Measurements from ENCODE around the gene RHCG. TPM values are rescaled to one million over a fixed set of nuclear protein-coding genes. Genes with fewer than 3 reads are reported as not detected.

RHCG gene
- total RNA-seq, 1 experiment from 2014 or later: not detected

DNA sequence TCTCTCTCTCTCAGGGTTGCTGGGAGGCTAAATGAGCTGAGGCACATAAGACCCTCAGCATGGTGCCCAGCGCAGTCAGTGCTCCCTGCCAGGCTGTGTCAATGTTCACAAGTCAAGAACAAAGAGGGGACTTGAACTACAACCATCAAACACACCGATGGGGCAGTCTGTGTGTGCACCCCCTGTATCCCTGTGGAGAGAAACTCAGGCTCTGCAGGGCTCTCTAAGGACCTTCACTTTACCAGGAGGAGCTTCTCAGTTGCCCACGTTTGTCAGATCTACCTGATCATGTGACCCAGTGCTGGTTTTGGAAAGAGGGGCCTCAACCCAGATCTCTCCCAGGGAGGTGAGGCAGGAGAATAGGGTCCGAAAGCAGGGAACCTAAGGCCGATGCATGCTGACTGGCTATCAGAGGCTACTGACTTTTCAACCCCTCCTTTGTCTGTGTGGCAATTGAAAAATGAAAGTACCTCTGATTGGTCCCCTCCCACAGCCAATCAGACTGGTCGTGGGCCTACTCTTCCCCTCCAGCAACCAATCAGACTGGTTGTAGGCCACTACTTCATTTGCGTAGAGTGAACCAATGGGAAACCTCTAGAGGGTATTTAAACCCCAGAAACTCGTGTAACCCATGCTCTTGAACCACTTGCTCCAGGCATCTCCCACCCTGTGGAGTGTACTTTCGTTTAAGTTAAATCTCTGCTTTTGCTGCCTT is 34.0 kb downstream of the RHCG start:
- Histone ChIP-seq H3K9me3 (no peaks in the 10 kb centered on the region), H3K36me3 (no peaks in the 10 kb centered on the region), H3K4me3 (no peak overlapping the region), H3K27me3 (no peaks in the 10 kb centered on the region)
- DNase-seq: peak; percentile 43

DNA sequence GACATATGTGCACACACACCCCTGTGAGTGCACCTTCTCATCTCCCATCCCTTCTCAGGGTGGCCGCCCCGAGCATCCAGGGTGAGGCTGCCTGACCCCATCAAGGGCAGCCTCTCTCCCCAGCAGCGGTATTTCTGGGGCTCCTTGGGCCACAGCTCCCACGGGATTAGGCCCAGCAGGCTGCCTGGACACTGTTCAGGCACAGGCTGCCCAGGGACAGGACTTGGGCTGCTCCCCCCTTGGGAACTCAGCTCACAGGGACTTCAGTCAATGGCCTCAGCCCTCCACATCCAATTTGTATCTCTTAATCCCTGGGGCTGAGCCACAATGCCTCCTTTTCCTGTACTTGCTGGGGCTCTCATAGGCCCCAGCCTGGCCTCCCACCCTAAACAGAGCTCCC is 35.0 kb downstream of the RHCG start:
- Histone ChIP-seq H3K9me3 (no peaks in the 10 kb centered on the region), H3K4me3 (no peak overlapping the region), H3K27me3 (no peaks in the 10 kb centered on the region), H3K36me3 (no peaks in the 10 kb centered on the region)
- no peak for DNase-seq

DNA sequence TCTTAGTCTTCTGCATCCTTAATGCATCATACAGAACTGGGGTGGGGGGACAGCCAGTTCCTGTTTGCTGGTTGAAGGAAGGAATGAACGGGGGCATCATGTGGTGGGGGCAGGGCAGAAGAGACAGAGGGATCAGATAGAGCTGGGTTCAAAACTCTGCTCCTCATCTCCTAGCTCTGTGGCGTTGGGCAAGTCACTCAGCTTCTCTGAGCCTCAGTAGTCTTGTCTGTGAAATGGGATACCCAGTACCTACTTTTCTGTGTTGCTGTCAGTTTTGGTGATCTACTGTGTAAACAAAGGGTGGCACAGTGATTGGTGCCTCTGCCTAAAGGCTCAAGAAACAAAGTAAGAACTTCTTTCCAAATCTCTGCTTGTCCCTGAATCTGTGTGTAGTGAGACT is 36.3 kb downstream of the RHCG start:
- Histone ChIP-seq H3K27me3 (no peaks in the 10 kb centered on the region), H3K36me3 (no peaks in the 10 kb centered on the region), H3K4me3 (no peak overlapping the region), H3K9me3 (no peaks in the 10 kb centered on the region)
- no peak for DNase-seq

DNA sequence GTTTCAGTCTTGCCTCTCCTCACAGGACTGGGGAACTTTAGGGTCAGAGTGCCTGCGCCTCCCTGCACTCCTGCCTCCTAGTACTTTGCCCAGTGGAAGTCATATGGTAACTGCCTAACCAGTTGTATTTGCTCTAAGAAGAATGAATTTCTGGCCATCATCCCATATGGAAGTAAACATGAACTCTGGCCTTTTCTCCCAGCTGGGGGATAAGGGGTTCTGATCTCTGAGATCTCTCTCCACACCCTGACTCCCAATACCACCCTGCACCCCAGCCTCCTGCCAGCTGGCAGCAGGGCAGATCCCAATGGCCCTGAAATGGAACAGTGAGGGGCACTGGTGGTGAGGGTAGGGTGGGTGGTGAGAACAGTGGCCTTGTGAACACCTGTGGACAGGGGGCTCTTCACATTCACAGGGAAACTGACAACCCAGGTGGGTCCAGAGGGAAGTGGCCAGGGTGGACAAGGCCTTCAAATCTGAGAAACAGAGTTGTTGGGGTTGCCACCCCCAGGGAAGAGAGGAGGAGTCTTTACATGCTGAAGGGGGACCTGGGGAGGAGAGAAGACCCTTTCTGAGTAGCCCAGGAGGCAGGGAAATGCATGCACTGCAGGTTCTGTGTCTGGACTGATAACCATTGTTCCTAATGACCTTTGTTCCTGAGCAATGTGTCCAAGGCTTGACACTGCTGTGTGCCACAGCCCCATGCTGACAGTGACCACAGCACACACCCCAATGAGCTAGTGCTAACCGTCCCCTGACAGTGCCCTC is 36.9 kb downstream of the RHCG start:
- Histone ChIP-seq H3K9me3 (no peaks in the 10 kb centered on the region), H3K36me3 (no peaks in the 10 kb centered on the region), H3K4me3 (no peak overlapping the region), H3K27me3 (no peaks in the 10 kb centered on the region)
- DNase-seq: no peak

DNA sequence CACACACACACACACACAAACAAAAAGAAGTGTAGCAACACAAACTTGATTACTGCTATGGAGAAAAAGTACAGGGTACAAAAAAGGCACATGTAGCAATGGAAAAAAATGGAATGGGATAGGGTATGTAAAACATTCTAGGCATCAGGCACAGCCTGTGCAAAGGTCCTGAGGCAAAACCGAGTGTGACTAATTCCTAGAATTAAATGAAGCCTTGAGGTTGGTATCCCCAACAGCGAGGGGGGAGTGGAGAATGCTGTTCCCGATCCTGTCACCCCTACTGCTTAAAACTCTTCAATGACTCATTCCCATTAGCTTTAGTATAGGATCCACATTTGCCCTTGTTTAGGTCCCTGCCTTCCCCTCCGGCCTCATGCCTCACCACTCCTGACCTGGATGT is 37.9 kb downstream of the RHCG start:
- Histone ChIP-seq H3K4me3 (no peak overlapping the region), H3K36me3 (no peaks in the 10 kb centered on the region)

DNA sequence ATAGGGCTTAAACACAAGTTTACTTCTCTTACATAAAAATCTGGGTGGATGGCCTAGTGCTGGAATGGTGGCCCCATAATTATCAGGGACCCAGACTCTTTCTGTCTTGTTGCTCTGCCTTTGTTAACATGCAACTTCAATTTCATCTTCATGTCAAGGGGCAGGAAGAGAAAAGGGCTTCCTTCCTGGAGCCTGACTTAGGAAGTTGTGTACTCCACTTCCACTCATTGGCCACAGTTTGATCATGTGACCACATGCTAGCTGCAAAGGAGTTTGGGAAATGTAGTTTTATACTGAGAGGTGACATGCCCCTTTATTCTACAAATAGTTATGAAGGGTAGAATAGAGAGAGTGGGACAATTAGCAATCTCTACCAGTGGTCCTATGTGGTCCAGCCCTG is 39.3 kb downstream of the RHCG start:
- no peaks in the 10 kb centered on the region for H3K9me3 ChIP-seq
- no peaks in the 10 kb centered on the region for H3K27me3 ChIP-seq
- no peaks in the 10 kb centered on the region for H3K36me3 ChIP-seq
- DNase-seq: no peak
- no peak overlapping the region for H3K4me3 ChIP-seq

More for the DNA sequence above, 37.9 kb downstream of the RHCG start:
- DNase-seq: no peak
- Histone ChIP-seq H3K27me3 (no peaks in the 10 kb centered on the region), H3K9me3 (no peaks in the 10 kb centered on the region)

DNA sequence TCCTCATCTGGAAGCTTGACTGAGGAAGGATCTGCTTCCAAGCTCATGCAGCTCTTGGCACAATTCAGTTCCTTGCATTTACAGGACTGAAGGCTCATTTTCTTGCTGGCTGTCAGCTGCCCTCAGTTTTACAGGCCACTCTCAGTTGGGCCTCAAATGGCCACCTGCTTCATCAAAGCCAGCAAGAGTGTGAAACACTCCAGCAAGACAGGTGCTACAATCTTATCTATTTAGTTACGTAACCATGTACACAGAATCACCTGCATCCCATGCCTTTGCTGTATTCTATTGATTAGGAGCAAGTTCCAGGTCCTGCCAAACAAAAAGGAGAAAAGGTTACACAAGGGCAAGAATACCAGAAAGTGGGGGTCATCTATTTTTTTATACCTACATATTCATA is 40.8 kb downstream of the RHCG start:
- Histone ChIP-seq H3K27me3 (no peaks in the 10 kb centered on the region), H3K36me3 (no peaks in the 10 kb centered on the region)
- no peak for DNase-seq

DNA sequence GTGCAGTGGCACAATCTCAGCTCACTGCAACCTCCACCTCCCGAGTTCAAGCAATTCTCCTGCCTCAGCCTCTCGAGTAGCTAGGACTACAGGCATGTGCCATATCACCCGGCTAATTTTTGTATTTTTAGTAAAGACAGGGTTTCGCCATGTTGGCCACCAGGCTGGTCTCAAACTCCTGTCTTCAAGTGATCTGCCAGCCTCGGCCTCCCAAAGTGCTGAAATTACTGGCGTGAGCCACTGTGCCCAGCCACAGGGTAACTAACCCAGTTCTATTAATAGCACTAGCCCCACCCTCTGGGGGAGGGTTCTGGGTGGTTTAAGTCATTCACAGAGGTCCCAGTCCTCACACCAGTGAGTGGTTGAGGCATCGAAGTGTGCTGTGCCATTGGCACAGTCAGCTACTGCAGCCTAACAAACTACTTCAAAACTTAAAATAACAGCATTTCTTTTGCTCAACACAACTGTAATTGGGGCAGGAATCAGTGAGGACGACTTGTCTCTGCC is 44.0 kb downstream of the RHCG start:
- no peaks in the 10 kb centered on the region for H3K36me3 ChIP-seq
- H3K4me3 ChIP-seq: no peak overlapping the region
- no peaks in the 10 kb centered on the region for H3K27me3 ChIP-seq
- H3K9me3 ChIP-seq: no peaks in the 10 kb centered on the region
- no peak for DNase-seq

More for the DNA sequence above, 40.8 kb downstream of the RHCG start:
- Histone ChIP-seq H3K4me3 (no peak overlapping the region), H3K9me3 (no peaks in the 10 kb centered on the region)

DNA sequence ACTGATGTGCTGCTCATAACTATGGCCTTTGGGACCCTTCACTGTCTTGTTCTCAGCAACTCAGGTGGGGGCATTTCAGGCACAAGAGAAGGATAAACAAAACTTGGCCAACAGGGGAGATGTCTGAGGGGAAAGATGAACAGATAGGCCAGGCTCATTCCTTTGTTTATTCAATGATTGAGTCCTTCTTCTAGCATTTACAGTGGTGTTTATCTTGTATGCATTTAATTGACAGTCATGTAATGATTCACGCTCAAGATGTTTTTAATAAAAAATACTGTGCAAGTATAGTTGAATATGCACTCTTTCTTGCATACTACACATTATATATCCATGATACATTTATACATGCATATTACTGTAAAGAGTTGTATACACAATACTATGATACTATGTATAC is 44.5 kb downstream of the RHCG start:
- Histone ChIP-seq H3K27me3 (no peaks in the 10 kb centered on the region), H3K4me3 (no peak overlapping the region), H3K36me3 (no peaks in the 10 kb centered on the region), H3K9me3 (no peaks in the 10 kb centered on the region)
- DNase-seq: no peak

DNA sequence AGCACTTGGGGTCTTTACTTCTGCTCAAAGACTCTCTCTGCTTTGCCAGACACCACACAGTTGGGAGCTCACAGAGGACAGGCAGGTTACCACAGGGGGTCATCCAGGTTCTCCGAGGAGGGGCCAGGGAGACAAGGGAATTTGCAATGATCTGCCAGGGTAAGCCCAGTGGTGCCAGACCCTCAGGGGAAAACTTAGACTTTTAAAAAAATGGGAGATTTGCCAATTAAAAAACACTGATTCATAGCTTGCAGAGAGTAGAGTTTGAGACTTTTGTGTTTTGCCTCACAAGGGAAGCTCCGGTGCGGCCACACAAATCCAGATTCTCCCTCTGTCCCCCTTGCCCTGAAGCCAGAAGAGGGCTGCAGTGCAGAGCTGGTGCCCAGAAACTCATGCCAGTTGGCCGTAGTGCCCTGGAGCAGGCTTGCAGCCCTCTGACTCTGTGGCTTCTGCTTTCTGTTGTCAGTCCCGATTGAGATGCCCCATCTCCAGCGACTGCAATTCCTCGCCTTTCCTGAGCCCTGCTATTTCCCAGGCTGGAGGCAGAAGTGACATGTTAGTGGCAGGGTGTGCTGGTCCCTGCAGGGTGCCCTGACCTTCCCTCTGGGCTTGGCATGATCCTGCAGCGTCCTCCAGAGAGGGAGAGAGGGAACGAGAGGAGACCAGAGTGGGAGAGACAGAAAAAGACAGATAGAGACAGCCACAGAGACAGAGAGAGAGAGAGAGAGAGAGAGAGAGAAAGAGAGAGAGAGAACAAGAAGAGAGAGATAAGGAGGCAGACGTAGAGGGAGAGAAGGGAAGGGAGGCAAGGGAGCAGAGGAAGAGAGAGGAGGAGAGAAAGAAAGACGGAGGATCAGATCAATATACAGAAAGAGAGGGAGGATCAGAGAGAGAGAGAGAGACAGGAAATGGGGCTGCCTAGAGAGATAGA is 46.0 kb downstream of the RHCG start:
- Histone ChIP-seq H3K36me3 (no peaks in the 10 kb centered on the region), H3K27me3 (no peaks in the 10 kb centered on the region), H3K9me3 (no peaks in the 10 kb centered on the region), H3K4me3 (no peak overlapping the region)
- peak; percentile 17 for DNase-seq

DNA sequence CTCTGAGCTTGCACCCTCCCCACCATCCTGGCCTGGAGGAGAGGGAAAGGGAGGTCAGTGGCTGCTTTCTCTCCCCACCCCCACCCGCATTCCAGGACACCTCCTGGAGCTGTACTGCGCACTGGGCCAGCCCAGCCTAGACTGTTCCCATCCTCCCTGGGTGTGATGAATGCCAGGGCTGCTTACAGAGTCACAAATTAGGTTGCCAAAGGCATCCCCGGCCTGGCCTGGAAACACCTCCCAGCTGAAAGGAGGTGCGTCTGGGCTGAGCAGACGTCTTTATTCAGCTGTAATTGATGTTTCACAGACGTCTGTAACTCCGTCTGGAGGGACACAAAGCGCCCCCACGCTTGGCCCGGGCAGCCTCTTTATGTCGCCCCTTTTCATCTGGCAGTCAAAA is 47.6 kb downstream of the RHCG start:
- no peak for DNase-seq

DNA sequence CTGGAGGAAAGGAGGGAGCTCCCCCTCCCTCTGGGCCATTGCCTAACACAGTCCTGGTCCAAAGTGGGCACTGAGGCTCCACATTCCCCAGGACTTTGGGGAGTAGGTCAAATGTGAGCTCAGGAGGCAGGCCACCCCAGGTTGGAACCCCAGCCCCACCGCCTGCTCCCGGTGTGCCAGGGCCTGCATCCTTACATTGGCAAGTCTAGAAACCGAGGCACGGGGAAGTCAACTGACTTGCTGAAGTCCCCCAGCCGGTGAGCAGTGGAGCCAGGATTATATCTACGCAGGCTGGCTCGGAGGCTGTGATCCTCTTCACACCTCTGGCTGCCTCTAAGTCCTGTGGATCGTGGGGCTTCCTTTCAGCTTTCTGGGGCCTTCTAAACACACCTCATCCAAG is 48.7 kb downstream of the RHCG start:
- Histone ChIP-seq H3K9me3 (no peaks in the 10 kb centered on the region), H3K4me3 (no peak overlapping the region), H3K36me3 (no peaks in the 10 kb centered on the region), H3K27me3 (no peaks in the 10 kb centered on the region)
- DNase-seq: no peak

More for the DNA sequence above, 47.6 kb downstream of the RHCG start:
- Histone ChIP-seq H3K27me3 (no peaks in the 10 kb centered on the region), H3K36me3 (no peaks in the 10 kb centered on the region), H3K9me3 (no peaks in the 10 kb centered on the region), H3K4me3 (no peak overlapping the region)

DNA sequence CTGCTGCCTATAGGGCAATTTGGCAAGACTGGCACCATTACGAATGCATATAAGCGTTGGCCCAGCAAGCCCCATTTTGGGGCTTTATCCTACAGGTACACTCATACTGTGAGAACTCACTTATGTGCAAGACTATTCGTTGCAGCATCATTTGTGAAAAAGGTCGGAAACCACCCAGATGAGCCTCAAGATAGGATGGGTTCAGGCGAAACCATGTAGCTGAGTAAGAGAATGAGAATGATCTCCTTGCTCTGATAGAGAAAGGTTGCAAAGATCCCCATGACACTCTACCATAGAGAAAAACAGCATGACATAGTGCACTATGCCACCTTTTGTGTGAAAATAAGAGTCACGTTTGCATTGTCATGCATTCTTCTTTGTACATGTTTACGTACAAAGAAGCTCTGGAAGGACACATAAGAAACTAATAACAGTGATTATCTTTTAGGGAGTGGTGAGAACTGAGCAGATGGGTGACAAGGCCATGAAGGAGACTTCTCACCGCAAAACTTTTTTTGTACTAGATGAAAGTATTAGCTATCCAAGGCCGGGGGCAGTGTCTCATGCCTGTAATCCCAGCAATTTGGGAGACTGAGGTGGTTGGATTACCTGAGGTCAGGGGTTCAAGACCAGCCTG is 50.0 kb downstream of the RHCG start:
- H3K4me3 ChIP-seq: no peak overlapping the region
- H3K36me3 ChIP-seq: no peaks in the 10 kb centered on the region
- no peaks in the 10 kb centered on the region for H3K9me3 ChIP-seq
- DNase-seq: no peak
- no peaks in the 10 kb centered on the region for H3K27me3 ChIP-seq

DNA sequence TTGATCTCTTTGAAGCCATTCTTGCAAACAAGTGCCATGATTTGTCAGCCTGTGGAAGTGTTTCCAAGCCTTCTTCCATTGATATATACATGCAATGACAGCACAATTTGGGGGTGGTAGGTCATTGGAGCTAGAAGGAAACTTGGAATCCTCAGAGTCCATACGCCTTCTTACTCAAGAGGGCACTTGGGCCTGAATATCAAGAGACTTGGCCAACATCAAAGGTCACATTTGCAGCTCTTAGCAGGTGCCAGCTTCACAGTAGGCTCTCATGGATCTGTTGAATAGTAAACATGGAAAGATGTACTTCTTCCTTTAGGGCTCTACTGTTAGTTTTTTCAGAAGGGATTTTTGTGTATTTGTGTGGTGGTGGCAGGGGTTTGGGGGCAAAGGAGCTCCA is 50.9 kb downstream of the RHCG start:
- H3K9me3 ChIP-seq: no peaks in the 10 kb centered on the region
- no peaks in the 10 kb centered on the region for H3K27me3 ChIP-seq
- H3K36me3 ChIP-seq: no peaks in the 10 kb centered on the region
- H3K4me3 ChIP-seq: no peak overlapping the region
- DNase-seq: no peak

DNA sequence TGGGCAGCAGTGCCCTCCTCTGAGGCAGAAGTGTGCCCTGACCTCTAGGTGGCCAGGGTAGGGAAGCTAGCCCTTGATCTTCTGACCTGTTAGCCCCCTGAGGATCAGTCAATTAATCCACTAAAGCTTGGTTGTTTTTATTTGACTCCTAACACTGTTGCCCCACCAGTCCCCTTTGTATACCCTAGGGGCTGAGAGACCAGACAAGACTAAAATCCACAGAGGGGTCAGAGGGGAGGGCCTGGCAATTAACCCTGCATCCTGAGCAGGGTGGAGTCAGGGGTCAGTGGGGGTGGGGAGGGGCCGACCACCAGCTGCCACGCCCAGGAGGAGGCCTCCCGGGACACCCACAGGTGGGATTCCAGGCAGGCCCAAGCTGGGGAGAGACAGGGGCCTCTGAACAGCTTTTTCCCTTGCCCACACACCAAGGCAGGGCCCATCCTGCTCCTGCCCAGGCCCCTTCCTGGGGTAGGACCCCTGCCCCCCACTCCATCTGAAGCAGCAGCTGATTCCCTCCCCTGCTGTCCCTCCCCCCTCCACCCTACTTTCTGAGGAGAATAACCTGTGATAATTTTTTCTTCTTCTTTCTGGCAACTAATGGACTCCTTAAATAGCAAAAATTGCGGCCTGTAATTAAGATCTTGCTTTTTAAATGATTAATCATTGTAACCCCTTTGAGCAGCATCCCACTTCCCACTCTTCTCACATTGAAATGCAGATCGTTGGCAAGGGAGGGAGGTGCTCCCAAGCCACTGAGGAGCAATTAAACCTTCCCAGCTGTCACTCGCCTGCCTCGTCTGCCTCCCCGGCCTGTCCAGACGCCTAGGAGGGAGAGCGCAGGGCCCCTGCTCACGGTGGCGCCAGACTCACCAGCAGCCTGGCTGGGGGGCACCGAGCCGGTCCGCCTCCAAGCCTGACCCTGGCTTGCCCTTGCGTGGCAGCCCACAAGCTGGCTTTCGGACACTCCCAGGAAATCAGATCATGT is 51.9 kb downstream of the RHCG start:
- DNase-seq: no peak
- no peak overlapping the region for H3K4me3 ChIP-seq
- H3K9me3 ChIP-seq: no peaks in the 10 kb centered on the region
- no peaks in the 10 kb centered on the region for H3K36me3 ChIP-seq
- H3K27me3 ChIP-seq: no peaks in the 10 kb centered on the region
